ENCODE results near the gene SLC13A3. TPM values are rescaled to one million over a fixed set of nuclear protein-coding genes. Genes with fewer than 3 reads are reported as not detected.

The SLC13A3 gene
- total and polyA plus RNA-seq, 4 donors, result 1.1 to 2.4 (median 2.0) TPM

GRCh38 chr20:46649965-46650542, 1.2 kb downstream of the SLC13A3 start:
- ATAC-seq (ENCODE audit: insufficient read depth, low FRiP score), result no peak

DNA sequence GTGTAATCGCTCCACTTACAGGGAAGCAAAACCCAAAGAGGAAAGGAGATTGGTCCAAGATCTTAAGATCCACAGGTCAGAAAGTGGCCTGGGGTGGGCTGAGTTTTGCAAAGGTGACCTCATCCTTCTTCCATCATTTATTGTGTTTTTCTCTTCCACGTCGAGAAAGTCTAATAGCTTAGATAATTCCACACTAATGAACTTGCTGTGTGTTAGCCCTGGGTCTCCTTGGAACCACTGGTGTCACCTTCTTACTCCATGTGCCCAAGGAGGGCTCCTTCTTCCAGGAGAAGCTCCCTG, 1.7 kb downstream of the SLC13A3 start:
- DNase-seq, result no peak
- TF ChIP-seq, protein P1, sequence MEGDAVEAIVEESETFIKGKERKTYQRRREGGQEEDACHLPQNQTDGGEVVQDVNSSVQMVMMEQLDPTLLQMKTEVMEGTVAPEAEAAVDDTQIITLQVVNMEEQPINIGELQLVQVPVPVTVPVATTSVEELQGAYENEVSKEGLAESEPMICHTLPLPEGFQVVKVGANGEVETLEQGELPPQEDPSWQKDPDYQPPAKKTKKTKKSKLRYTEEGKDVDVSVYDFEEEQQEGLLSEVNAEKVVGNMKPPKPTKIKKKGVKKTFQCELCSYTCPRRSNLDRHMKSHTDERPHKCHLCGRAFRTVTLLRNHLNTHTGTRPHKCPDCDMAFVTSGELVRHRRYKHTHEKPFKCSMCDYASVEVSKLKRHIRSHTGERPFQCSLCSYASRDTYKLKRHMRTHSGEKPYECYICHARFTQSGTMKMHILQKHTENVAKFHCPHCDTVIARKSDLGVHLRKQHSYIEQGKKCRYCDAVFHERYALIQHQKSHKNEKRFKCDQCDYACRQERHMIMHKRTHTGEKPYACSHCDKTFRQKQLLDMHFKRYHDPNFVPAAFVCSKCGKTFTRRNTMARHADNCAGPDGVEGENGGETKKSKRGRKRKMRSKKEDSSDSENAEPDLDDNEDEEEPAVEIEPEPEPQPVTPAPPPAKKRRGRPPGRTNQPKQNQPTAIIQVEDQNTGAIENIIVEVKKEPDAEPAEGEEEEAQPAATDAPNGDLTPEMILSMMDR (IDR thresholded peaks at IDR 0.05; ENCODE audit: control extremely low read depth, extremely low read depth), result no peak
- H3K27ac ChIP-seq (ENCODE audit: low read depth in 1 of 2, low read length in 1 of 2), result no peak overlapping the region
- peaks cover 0 to 2% (median 0%) of the 10 kb centered on the region in 5 donors for H3K4me1 ChIP-seq (ENCODE audit: control insufficient read depth in 5 of 5, insufficient read depth in 5 of 5, low read length in 5 of 5)
- H3K4me3 ChIP-seq, result no peak overlapping the region
- no peak for ATAC-seq (ENCODE audit: insufficient read depth, low FRiP score)
- 71 to 73% methylated on average over 3 of the region's 3 CpGs for WGBS, 2 donors
- H3K9me3 ChIP-seq (ENCODE audit: control insufficient read depth in 4 of 4, insufficient read depth in 3 of 4, low read length in 3 of 4), result no peaks in the 10 kb centered on the region
- peaks cover 0 to 14% (median 4%) of the 10 kb centered on the region in 3 donors for H3K27me3 ChIP-seq (ENCODE audit: control insufficient read depth in 3 of 3, insufficient read depth in 3 of 3, low read length in 2 of 3)
- no peak overlapping the region for H3K9ac ChIP-seq (ENCODE audit: insufficient read depth in 1 of 2, low read length in 2 of 2)
- H3K36me3 ChIP-seq (ENCODE audit: control insufficient read depth in 4 of 4, insufficient read depth in 4 of 4, low read length in 4 of 4), result no peaks in the 10 kb centered on the region

More at GRCh38 chr20:46649965-46650542, 1.2 kb downstream of the SLC13A3 start:
- Histone ChIP-seq H3K27ac (ENCODE audit: low read depth in 1 of 2, low read length in 1 of 2) (no peak overlapping the region), H3K4me1 (ENCODE audit: control insufficient read depth in 5 of 5, insufficient read depth in 5 of 5, low read length in 5 of 5) (peaks cover 0 to 2% (median 0%) of the 10 kb centered on the region in 5 donors), H3K36me3 (ENCODE audit: control insufficient read depth in 4 of 4, insufficient read depth in 4 of 4, low read length in 4 of 4) (no peaks in the 10 kb centered on the region), H3K27me3 (ENCODE audit: control insufficient read depth in 3 of 3, insufficient read depth in 3 of 3, low read length in 2 of 3) (peaks cover 0 to 14% (median 4%) of the 10 kb centered on the region in 3 donors), H3K4me3 (no peak overlapping the region), H3K9ac (ENCODE audit: insufficient read depth in 1 of 2, low read length in 2 of 2) (no peak overlapping the region), H3K9me3 (ENCODE audit: control insufficient read depth in 4 of 4, insufficient read depth in 3 of 4, low read length in 3 of 4) (no peaks in the 10 kb centered on the region)
- 93 to 94% methylated on average over 9 of the region's 9 CpGs for WGBS, 2 donors
- DNase-seq, result no peak
- TF ChIP-seq, protein P1 (IDR thresholded peaks at IDR 0.05; ENCODE audit: control extremely low read depth, extremely low read depth), result no peak

DNA sequence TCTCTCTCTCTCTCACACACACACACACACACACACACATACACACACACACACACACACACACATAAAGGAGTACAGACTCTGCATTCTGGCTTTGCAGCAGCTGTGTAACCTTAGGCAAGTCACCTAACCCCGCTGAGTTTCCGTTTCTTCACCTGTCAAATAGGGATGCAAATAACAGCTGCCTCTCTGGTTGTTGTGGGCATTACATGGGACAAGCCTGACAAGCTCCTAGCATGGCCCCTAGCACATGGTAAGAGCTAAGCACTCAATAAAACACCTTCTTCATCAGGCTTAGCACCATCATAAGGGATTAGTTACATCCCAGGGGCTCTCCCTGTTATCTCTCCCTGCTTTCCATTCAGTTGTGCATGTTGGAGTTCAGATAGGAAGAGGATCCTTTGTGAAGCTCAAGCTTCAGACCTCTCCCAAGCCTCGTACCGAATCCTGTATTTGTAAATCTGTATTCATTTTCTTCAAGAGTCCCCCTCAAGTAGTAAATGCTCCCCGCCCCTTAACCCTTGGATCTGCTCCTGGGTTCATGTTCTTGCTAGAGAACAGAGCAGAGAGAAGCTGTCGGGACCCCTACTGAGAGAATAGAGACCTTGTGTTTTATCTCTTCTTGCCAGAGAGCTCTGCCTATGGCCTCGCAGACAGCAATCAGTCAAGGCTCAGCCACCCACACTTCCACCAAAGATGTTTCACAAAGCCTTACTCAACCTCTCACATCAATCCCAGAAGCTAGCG, 2.2 kb downstream of the SLC13A3 start:
- H3K27me3 ChIP-seq (ENCODE audit: control insufficient read depth in 3 of 3, insufficient read depth in 3 of 3, low read length in 2 of 3), result peaks cover 0 to 14% (median 4%) of the 10 kb centered on the region in 3 donors
- H3K9ac ChIP-seq (ENCODE audit: insufficient read depth in 1 of 2, low read length in 2 of 2), result no peak overlapping the region
- H3K36me3 ChIP-seq (ENCODE audit: control insufficient read depth in 4 of 4, insufficient read depth in 4 of 4, low read length in 4 of 4), result no peaks in the 10 kb centered on the region
- ATAC-seq (ENCODE audit: insufficient read depth, low FRiP score) (no peak), DNase-seq (no peak)
- no peak overlapping the region for H3K4me3 ChIP-seq
- no peak overlapping the region for H3K27ac ChIP-seq (ENCODE audit: low read depth in 1 of 2, low read length in 1 of 2)
- peaks cover 0 to 2% (median 0%) of the 10 kb centered on the region in 5 donors for H3K4me1 ChIP-seq (ENCODE audit: control insufficient read depth in 5 of 5, insufficient read depth in 5 of 5, low read length in 5 of 5)
- H3K9me3 ChIP-seq (ENCODE audit: control insufficient read depth in 4 of 4, insufficient read depth in 3 of 4, low read length in 3 of 4), result no peaks in the 10 kb centered on the region
- TF ChIP-seq, protein P1 (IDR thresholded peaks at IDR 0.05; ENCODE audit: control extremely low read depth, extremely low read depth), result no peak
- WGBS, 2 donors, result 72 to 73% methylated on average over 8 of the region's 8 CpGs
